NCI-H526 treated with DMSO at 0.1 percent for 48 hours (cell line): ENCODE measurements around the gene CDKN3.
"Not testable (repeated sequence)": the region's sequence is repeated elsewhere in the genome, so short reads cannot be mapped to it uniquely, and the experiment has no call there.

Experiments
- DNase-seq: peaks from one replicate; lab custom pipeline; 2025; lab: John Stamatoyannopoulos, UW

Gene CDKN3

GRCh38 chr14:54370323-54371198 lies 26.2 kb upstream of the CDKN3 start:
- no peak for DNase-seq

DNA sequence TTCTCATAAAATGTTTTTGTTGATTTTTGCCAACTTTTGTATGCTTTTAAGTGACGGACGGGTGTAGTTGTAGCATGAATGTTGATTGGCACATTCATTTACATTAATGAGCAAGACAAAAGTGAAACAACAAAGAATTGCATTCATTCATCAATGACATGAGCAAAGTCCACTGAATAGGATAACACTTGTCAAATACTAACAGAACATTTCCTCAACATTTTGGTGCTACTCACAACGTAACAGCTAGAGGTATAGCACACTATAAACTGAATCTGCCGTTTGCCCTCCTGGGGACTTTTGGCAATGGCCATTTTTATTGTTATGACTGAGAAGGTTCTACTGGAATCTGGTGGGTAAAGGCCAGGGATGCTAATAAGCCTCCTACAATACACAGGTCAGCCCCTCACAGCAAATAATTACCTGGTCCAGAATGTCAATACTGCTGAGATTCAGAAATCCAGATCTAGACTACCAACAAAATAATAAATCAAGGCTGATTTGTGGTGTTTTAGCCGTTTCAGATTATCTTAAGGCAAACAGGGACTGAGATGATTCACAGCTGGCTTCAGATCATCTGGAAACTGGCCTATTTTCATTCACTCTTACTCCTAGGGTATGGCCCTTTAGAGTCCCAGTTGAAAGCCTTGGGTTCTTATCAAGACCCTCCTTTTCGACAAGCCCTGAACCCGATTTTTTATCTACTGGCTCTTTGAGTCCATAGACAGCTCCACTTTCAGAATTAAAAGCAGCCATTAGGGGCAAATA lies 22.5 kb upstream of the CDKN3 start:
- DNase-seq = no peak

DNA sequence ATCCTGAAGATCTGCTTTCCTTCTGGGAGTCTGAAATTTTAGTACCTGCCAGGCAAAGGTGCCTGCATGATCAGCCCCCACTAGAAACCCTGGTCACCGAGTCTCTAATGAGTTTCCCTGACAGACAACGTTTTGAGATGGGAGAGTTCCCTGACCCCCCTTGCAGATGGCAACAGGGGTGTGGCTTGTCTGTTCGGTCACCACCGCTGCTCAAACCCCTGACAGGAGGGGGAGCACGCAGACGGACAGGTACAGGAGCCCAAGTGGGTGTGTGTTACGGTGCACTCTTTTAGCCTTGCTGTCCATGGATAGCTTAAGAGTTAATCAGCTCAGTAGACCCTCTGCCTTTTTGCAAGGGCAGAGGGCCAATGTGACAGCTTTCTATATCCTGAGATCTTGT lies 19.3 kb upstream of the CDKN3 start:
- no peak for DNase-seq

DNA sequence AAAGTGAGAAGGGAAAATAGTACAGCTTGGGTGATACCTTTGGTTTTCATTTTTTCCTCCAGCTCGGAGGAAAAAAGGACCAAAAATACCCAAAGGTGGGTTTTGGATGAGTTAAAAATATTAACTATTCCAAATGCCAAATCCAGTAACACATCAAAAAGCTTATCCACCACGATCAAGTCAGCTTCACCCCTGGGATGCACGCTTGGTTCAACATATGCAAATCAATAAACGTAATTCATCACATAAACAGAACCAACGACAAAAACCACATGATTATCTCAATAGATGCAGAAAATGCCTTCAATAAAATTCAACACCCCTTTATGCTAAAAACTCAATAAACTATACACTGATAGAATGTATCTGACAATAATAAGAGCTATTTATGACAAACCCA lies 17.9 kb upstream of the CDKN3 start:
- DNase-seq = peak; percentile 38

GRCh38 chr14:54380558-54380957 lies 16.2 kb upstream of the CDKN3 start:
- not testable (repeated sequence) for DNase-seq

DNA sequence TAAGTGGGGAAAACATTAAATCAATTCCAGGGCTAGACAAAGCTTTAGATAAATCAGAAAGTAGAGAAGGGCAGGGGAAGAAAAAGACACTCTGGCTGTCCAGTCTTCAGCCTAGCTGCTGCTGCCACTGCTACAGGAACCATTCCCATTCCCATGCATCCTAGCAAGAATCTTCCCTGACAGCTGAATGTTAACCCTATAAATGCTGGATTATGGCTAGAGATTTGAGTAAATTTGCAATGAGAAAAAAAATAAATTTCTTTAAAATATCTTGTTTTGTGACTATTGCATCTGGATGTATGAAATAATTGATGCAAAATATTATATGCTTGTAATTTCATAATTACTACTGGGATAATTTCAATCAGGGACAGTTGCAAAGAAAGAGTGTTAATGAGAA lies 15.0 kb upstream of the CDKN3 start:
- DNase-seq = peak; percentile 4

- DNase-seq = no peak
These were observed 13.0 kb upstream of the CDKN3 start for GRCh38 chr14:54383835-54384234.

DNA sequence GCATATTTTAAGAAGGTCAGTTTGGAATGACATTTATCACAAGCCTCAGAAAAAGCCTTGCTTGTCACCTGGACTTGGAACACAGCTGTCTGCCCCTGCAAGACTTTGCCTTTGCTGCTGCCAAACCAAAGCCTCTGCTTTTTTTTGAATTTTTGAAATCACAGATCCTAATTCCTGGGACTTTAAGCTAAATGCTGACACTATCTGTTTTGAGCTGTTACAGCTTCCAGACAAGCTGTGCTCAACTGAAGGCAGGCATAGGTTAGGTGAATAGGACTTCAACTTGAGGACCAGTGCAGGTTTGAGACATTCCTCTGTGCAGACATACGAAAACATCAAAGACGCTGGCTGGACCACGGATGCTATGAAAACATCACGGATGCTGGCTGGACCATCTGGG lies 11.3 kb upstream of the CDKN3 start:
- DNase-seq = no peak

DNA sequence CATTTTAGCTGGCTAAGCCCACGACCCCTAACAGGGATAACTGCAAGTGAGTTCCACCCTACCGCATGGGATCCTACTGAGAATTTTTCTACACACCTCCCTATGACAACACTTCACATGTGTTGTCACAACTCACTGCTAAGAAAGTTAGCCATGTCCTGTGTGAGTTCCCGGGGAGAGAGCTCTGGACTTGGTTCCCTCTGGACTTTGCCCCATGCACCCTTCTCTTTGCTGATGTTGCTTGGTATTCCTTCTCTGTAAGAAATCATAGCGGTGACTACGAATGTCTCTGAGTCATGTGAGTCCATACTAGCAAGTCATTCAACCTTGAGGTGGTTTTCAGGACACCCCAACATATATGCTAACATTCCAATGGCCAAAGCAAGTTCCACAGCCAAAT lies 9.5 kb upstream of the CDKN3 start:
- DNase-seq = no peak

DNA sequence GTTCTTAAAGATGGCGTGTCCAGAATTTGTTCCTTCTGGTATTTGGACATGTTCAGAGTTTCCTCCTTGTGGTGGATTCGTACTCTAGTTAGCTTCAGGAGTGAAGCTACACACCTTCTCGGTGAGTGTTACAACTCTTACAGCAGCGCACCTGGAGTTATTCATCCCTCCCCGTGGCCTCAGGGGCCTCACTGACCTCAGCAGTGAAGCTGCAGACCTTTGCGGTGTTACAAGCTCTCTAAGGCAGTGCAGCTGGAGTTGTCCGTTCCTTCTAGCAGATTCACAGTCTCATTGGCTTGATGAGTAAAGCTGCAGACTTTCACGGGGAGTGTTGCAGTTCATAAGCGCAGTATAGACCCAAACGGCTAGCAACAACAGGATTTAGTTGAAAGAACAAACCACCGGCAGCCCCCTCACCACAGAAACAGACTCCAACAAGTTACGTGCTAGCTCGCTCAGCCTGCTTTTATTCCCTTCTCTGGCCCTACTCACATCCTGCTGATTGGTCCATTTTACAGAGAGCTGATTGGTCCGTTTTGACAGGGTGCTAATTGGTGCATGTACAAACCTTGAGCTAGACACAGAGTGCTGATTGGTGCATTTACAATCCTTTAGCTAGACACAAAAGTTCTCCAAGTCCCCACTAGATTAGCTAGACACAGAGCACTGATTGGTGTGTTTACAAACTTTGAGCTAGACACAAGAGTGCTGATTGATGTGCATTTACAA lies 4.5 kb upstream of the CDKN3 start:
- no peak for DNase-seq

GRCh38 chr14:54392986-54393884 lies 3.6 kb upstream of the CDKN3 start:
- not testable (repeated sequence) for DNase-seq

DNA sequence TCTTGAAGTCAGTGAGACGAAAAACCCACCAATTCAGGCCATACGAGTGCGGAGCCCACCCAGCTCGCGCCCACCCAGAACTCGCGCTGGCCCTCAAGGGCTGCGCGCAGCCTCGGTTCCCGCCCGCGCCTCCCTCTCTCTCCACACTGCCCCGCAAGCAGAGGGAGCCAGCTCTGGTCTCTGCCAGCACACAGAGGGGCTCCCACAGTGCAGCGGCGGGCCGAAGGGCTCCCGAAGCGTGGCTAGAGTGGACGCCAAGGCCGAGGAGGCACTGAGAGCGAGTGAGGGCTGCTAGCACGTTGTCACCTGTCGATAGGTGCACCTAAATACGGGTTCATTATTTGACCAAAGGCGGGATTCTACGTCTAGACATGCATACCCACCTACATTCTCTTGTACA lies 2.2 kb upstream of the CDKN3 start:
- no peak for DNase-seq

DNA sequence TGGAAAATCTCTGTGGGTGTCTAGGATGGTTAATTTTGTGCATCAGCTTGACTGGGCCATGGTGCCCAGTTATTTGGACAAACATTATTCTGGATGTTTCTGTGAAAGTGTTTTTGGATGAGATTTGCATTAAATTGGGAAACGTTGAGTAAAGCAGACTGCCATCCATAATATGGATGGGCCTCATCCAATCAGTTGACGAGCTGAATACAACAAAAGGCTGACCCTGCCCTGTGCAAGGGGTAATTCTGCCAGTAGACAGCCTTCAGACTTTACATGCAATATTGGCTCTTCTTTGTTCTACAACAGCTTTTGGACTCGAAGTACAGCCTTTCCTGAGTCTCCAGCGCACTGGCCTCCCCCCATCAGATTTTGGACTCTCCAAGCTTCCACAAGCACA lies 1.5 kb upstream of the CDKN3 start:
- DNase-seq = no peak

- DNase-seq = no peak
These were observed 1.1 kb upstream of the CDKN3 start for GRCh38 chr14:54395716-54396115.

DNA sequence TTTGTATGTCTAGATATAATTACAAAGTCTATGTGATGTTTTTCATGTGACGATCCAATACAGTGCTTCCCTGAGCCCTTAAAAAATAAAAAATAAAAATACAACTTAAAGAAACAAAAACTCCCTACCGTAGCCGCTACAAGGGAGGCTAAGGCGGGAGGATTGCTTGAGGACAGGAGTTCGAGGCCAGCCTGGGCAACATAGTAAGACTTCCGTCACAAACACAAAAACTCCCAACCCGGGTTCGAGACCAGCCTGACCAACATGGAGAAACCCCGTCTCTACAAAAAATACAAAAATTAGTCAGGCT lies 669 bp upstream of the CDKN3 start:
- DNase-seq = no peak

GRCh38 chr14:54399560-54399959 lies 2.8 kb downstream of the CDKN3 start:
- DNase-seq = no peak

- not testable (repeated sequence) for DNase-seq
These were observed 6.7 kb downstream of the CDKN3 start for GRCh38 chr14:54403401-54404005.

DNA sequence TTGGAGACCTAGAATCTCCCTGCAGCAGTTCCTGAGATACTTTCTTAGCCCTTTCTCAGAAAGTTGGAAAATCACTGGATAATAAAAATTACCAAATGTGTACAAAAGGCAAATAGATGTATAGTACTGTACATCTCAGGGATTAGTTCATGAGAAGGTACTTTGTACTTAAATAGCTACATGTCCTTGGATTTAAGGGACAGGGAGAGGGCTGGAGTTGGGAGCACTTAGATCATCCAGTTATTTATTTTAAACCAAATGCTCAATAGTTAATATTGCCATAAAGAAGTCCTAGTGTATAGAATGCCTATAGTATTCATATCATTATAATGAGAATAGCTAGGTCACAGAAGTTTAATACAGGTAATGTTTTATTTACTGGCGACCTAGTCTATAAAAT lies 13.4 kb downstream of the CDKN3 start:
- no peak for DNase-seq

DNA sequence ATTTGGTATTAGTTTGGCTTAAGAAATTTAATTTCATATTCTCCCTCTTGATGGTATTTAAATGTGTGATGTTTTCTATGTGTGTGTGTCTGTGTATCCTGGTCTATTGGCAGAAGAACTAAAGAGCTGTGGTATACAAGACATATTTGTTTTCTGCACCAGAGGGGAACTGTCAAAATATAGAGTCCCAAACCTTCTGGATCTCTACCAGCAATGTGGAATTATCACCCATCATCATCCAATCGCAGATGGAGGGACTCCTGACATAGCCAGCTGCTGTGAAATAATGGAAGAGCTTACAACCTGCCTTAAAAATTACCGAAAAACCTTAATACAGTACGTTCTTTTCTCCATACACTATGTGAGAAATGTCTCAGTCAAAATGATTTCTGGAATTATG lies 14.6 kb downstream of the CDKN3 start:
- DNase-seq = no peak

DNA sequence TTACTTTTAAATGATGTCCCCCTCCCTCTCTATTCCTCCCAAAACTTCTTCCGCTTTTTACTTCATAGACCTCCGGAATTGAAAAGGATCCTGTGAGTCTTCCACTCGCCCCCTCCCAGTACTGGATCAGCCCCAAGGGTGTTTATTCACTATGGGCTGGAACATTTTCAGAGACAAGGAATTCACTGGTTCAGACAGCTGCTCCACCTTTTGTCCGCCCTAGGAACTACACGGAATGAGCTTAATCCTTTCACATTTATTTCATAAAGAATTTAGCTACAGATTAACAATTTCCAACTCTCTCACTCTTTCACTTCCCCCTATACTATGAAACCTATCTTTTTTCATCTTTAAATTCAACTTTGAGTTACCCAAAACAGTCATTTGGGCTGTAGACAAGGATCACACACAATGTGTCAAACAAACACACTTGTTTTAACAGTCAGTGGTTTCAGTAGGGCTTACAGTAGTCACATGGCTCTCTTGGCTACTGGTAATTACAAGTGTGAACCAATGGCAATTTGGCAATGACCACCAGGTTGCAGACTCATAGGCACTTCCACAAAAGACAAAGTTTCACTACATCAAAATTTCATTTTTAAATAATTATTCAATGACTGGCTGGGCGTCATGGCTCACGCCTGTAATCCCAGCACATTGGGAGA lies 23.8 kb downstream of the CDKN3 start:
- DNase-seq = peak; percentile 23

DNA sequence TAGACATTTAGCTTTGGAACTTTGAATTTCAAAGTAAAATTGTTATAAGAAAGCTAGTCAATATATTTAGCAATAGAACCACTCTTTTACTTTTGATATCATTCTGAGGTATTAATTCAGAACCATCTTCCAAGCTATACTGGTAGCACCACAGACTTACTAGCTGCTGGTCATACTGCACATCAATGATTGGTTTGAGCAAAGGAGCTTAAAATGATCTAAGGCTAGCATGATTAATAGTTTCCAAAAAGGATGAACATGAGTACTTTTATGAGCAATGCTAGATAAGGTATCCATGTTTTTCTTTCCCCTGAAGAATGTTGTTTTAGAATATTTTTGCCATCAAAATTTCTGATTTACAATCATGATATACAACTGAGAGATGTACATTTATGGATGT lies 27.2 kb downstream of the CDKN3 start:
- no peak for DNase-seq
